NCI-H128 (cell line): Measurements from ENCODE around the gene MTARC1.

Source experiments
- DNase-seq: peaks from one replicate; lab custom pipeline; 2025; ENCODE audit not compliant: unreplicated experiment; lab: John Stamatoyannopoulos, UW

MTARC1 gene

DNA sequence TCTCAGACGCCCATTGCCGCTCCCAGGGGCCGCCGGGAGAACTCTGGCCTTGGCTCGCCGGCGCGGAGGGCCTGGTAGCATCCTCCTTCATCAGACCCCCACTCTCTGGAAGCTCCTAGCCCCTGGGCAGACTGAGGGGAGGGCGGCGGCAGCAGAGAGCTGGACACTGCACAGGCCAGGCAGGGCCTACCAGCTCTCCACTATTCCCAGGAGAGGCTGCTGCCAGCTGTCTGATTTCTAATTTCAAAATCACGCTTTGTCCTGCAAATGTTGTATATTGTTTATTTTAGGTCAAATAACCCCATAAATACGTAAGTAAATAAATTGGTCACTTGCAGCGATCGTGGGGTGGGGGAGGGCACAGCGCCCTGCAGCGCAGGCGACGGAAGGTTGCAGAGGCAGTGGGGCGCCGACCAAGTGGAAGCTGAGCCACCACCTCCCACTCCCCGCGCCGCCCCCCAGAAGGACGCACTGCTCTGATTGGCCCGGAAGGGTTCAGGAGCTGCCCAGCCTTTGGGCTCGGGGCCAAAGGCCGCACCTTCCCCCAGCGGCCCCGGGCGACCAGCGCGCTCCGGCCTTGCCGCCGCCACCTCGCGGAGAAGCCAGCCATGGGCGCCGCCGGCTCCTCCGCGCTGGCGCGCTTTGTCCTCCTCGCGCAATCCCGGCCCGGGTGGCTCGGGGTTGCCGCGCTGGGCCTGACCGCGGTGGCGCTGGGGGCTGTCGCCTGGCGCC lies at the start of gene MTARC1:
TSS of gene MTARC1 (plus strand) at position 577 of the 732 bp plus-strand sequence. CDS start at position 609, 32 bp downstream.
- DNase-seq = peak; percentile 59

DNA sequence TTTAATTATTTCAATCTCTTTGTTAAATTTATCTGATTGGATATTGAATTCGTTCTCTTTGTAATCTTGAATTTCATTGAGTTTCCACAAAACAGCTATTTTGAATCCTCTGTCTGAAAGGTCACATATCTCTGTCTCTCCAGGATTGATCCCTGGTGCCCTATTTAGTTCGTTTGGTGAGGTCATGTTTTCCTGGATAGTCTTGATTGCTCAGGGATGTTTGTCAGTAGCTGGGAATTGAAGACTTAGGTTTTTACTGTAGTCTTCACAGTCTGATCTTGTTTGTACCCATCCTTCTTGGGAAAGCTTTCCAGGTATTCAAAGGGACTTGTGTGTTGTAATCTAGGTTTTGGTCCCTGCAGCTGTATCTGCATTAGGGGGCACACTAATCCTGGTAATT lies 45.4 kb upstream of the MTARC1 start:
- DNase-seq = no peak

DNA sequence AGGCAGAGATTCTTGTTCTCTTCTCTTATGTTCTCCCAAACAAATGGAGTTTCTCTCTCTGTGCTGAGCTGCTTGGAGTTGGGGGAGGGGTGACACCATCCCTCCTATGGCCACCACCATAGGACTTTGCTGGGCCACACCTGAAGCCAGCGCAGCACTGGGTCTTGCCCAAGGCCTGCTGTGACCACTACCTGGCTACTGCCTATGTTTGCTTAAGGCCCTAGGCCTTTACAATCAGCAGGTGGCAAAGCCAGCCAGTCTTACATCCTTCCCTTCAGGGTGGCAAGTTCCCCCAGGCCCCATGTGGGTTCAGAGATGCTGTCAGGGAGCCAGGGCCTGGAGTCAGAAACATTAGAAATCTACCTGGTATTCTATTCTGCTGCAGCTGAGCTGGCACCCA lies 44.9 kb upstream of the MTARC1 start:
- no peak for DNase-seq

DNA sequence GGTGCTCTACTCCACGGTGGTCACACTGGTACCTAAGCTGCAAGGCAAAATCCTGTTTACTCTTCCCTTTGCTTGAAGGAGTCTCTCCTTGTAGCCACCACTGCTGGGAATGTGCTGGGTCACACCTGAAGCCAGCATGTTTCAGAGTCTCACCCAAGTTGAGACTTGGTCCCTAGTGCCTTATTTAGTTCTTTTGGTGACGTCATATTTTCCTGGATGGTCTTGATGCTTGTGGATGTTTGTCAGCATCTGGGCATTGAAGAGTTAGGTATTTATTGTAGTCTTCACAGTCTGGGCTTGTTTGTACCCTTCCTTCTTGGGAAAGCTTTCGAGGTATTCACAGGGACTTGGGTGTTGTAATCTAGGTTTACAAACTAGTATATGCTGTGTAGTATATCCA lies 44.2 kb upstream of the MTARC1 start:
- DNase-seq = no peak

DNA sequence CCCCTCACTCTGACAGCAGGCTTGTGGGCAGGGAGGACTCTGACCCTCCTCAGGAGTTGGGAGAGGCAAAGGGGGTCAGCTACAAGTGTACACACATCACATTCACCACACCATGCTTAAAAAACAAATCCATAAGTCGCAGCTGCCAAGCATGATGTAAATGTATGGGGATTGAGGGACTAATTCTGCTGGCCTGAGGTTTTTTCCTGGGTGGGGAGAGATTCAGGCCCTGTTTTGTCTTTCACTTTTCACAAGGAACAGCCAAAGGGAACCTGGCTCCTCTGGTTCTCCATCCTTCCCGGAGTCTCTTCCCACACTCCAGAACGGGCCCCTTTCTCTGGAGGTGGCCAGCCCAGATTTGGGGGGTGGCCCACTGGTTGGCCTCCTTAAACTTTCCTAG lies 39.9 kb upstream of the MTARC1 start:
- no peak for DNase-seq

DNA sequence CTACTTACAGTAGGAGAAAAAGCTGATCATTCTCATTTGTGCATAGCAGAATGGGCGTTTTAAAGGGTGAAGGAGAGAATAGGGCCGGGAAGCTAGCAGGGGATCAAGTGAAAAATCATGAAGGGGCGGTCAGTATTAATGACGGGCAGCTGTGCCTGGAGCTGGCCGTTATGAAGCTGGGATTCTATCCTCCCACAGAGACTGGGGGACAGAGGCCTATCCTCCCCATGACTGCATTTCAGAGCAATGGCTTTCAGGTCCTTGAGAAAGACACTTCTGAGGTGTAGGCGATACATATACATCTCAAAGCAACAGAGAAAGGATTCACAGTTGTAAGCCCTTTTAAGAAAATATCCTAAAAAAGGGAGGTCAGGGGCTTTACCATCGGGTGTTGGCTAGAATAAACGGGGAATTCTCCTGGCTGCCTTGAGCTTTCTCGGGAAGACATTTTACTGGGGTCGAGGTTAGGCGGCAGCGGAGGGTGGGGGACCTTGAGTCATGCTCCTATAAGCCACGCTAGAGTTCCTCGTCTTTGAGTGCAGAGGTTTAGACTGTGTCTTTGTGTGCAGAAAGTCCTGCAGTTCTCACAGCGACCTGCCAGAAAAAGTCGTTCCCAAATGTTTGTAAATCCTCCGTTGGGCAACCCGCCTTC lies 39.1 kb upstream of the MTARC1 start:
- no peak for DNase-seq

DNA sequence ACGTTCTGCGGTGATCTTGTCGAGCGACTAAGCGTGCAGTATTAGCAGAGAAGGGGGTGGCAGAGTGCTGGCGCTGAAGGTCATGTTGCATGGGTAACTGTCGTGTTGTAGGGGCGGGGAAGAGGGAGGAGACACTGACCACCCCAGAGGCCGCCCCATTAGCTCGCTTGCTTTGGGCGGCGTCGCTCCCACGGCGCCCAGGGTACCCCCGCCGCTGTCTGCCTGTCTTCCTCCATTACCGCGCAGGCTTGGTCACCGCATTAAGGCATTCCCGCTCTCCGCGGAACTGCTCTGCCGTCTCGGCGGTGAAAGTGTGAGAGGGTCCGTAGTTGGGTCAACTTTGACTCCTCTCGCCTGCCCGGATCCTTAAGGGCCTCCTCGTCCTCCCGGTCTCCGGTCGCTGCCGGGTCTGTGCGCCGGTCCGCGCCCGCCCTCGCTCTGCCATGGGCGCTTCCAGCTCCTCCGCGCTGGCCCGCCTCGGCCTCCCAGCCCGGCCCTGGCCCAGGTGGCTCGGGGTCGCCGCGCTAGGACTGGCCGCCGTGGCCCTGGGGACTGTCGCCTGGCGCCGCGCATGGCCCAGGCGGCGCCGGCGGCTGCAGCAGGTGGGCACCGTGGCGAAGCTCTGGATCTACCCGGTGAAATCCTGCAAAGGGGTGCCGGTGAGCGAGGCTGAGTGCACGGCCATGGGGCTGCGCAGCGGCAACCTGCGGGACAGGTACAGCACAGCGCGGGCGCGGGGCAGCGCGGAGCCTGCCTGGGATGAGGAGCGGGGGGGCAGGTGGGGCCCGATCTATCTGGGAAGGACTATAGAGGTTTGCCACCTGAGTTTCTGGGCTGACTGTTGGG lies 38.4 kb upstream of the MTARC1 start, which contains the start of gene MTARC2:
TSS of gene MTARC2 (plus strand) at position 234 of the 846 bp plus-strand sequence. CDS start at position 444, 210 bp downstream.
- DNase-seq = peak; percentile 48

DNA sequence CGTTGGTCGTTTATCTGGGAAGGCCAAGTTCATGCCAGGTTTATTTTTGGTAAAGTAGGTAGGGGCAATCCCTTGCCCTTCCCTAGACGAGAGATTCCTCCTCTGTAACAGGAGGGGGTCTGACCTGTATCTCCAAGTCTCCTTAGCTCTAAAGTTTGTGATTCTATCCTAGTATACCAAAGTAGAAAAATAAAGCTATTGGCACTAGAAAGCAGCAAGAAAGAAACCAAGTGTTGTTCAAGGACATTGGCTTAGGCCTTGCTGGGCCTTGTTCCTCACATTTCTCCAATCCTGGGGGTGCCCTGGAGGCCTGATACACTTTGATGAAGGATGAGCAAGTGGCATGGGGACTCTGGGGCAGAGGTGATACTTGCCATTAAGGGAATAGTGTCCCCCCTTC lies 37.8 kb upstream of the MTARC1 start:
- DNase-seq = no peak

DNA sequence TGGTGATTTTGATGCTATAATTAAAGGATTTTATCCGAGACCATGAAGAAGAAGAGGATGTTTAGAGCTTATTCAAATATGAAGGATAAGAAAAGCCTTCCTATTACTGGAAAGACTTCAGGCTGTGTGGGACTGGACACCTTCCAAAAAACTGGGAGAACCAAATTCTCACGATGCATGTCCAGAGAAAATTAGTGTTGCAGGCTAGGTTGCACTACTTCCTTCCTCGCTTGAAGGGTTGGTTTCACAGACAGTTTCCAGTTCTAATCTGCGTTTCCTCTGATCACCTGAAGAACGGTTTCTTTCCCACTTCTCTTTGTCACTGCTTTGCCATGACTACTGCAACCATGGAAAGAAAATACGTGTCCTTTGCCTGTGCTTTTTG lies 36.6 kb upstream of the MTARC1 start:
- no peak for DNase-seq

DNA sequence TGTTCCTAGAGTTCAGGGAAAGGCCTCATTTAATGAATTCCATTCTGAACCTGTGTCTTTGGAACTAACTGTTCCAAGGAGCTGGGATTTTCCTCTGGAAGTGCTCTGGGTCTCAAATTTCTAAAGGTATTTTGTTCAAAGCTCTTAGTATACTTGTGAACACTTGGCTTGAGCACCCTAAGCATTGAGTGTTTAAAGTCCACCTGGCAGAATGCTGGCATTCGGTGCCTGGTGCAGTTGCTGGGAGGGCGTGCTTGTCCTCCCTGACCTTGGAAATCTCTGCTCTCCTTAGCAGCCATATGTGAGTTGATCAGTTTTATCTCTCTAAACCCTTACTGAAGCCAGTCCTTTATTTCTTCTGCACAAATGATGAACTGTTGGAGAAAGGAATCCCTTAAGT lies 35.6 kb upstream of the MTARC1 start:
- no peak for DNase-seq

DNA sequence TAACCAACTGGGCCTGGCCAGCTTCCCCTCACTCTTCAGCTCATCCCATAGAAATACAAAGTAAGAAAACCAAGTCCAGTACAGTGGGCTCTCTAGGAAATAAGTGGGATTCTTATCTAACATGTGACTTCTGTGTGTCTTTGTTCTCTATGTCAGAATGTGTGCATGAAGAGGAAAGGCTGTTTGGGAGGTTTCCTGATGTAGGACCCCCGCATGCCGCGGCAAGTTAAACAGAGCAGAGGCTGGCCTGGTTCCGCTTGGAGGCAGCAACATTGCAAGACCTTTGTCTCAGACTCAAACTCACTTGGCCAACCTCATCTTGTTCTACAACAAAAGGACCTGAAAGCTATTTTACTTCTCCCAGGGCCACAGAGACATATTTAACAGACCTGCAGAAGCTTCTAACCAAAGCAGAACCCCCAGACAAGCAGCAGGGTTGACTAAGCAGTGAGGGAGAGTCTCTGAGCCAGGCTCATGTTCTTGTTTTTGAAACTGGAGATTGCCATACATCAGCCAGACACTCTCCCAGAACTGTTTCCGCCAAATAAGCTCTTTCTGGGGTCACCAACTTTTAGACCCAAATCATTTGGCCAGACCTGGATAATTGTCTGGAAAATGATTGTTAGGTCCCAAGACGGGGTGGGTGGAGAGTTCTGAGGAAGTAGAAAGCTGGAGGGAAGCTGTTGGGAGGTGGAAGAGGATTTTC lies 32.3 kb upstream of the MTARC1 start:
- no peak for DNase-seq

DNA sequence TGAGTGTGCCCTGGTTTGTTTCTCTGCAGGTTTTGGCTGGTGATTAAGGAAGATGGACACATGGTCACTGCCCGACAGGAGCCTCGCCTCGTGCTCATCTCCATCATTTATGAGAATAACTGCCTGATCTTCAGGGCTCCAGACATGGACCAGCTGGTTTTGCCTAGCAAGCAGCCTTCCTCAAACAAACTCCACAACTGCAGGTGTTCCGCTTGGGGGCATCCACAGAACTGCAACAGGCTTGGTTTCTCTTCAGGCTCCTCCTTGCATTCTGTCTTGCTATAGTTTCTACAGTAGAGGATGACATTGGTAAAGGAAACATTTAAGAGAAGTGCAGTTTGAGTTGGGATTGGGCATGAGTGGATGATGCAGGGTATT lies 31.8 kb upstream of the MTARC1 start:
- DNase-seq = no peak

DNA sequence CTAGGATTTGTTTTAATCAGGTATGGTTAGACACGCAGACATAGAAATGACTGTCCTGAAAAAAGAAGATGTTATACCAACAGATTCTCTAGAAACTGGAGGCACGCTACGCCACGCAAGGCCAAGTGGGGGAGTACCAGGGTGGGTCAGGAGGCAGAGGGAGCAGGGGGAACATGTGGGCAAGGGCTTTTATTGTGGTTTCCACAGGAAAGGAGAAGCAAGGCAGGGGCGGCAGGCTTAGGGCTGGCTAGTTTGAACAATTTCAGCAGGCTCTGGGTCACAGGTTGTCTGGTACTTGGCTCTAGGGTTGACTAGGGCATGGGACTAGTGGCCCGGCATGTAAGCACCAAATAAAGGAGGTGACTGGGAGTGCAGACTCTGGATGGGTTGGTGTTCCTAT lies 31.4 kb upstream of the MTARC1 start:
- DNase-seq = no peak

DNA sequence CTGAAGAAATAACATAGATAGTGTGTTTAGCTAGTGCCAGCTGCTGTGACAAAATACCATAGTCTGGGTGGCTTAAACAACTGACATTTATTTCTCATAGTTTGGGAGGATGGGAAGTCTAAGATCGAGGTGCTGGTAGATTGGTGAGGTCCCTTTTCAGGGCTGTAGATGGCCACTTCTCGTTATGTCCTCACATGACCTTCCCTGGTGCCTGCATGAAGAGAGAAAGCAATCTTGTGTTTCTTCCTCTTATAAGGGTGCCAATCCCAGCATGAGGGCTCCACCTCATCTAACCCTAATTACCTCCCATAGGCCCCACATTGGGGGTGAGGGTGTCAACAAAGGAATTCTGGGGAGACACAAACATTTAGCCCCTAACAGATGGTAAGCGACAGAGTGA lies 29.3 kb upstream of the MTARC1 start:
- DNase-seq = no peak

DNA sequence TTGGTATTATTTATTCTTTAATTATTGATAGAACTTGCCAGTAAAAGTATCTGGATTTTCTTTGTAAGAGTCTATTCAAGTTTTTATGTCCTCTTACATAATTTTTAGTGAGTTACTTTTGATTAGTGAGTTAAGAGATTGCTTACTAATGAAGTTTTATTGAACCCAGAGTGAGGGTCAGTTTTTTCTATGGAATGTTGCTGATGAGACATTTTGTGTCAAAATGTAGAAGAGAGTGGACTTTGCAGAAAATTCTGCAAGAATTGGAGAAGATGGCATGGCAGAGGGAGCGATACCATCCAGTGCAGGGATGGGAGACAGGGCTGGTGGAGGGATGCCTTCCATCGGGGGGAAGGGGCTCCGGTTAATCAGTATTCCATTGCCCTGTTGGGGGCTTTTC lies 27.6 kb upstream of the MTARC1 start:
- no peak for DNase-seq

DNA sequence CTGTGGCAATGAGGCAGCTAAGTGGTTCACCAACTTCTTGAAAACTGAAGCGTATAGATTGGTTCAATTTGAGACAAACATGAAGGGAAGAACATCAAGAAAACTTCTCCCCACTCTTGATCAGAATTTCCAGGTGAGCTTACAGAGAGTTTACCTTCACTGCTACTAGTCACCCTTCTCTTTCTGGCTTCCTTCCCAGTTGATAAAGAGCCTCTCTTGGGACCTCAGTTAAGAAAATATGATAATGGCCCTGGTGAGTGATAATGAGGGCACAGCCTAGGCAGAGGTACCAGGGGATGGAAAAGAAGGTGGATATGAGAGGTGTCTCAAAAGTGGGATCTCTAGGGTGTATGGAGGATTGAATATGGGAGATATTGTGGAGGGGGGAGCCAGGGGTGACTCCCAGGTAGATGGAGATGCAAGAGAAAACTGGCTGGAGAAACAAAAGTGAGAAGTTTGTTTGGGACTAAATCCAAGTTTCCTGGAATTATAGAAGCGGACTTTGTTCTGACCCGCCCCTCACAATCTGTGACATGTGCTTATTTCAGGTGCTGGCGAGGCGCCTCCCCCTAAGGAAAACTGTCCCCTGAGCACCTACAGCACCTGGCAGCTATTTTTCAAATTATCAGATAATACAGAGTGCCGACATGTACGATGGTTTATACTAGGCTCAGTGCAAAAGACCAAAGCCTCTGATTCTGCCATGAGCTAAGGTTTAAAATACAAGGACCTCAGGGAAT lies 24.9 kb upstream of the MTARC1 start:
- no peak for DNase-seq

DNA sequence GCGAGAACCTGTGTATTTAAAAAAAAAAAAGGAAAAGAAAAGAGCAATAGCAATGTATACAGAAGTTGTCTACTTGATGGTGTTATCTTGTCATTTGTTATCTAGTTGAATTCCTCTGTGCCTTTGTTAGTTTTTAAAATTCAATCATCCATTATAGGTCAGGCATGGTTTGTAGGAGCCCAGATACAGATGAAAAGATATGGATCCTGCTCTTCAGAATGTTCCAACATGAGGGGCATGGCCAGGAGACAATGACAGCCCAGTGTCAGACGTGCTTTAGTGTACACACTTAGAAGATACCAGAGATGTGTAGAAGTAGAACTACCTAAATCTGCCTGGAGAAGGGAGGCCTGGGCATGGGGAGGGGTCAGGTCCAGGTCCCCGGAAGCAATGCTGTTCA lies 22.0 kb upstream of the MTARC1 start:
- DNase-seq = no peak

DNA sequence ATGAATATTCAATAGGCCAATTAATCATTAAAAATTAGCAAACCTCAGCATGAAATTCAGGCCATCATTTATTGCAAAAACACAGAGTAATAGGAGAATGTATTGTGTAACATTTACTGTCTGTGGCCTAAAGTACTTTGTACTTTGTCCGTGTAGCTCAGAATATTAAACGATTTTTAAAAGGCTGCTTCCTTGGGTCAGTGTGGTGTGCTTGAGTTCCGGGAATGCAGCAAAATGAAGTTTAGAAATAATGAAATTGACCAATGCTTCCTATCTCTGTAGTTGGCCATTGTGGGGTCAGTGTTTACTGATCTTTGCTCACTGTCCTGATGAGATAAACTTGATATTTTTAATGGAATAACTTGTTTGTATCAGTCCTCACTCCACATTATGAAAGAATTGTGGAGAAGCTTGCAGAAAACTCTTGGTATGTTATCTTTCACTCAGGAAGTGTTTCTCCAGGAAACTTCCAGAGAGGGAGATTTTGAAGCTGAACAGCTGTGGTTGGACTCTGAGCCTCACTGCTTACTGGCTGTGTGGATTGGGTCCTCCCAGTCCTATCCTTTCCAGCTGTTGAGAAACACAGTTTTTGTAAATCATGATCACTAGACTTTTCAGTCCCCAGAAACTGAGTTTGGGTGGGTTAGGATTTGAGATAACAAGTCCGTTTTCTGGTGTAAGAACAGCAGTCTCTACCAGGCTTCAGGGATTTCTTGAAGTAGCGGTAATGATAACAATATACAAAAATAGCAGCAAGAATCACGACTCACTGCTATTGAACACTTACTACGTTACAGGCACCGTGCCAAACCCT lies 19.2 kb upstream of the MTARC1 start:
- DNase-seq = no peak

DNA sequence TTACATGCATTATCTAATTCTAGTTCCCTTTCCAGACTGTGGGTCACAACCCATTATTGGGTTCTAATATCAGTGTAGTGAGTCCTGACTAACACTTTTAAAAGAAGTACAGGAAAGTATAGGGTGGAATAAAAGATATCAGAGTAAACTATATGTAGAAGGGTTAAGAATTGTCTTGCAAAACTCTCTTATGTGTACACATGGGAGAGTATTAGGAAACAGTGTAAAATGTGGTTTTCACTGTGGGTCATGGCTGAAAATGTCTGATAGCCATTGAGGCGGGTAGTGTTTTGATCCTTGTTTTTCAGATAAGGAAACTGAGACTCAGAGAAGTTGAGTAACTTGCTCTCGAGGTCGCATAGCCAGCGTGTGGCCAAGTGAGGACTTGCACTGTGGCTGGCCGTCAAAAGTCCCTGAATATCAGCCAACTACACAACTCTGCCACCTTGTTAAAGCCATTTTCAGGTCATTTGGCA lies 18.5 kb upstream of the MTARC1 start:
- DNase-seq = no peak

DNA sequence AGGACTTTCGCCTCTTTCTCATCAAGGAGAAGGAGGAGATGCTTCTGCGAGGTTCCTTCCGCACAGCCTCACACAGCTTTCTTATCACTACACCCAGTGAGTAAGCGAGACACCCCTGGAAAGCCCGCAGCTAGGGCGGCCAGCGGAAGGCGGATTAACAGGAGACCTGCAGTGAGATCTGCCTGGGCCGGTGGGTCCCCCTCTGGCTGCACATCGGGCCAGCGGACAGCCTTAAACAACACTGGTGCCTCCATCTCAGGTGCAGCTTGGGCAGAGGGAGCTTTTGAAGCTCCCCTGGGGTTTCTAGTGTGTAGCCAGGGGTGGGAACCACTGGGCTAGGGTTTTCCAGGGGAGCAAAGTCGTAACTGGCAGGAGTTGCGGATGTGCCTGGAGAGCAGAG lies 17.5 kb upstream of the MTARC1 start:
- DNase-seq = no peak
